NCI-H2227 treated with DMSO at 0.1 percent for 48 hours (cell line): ENCODE measurements around the gene RIC3.

ENCODE experiments used
- DNase-seq: peaks from one replicate; lab custom pipeline; 2025; lab: John Stamatoyannopoulos, UW

Gene RIC3

GRCh38 chr11:8067567-8067928, 101.3 kb downstream of the RIC3 start:
- no peak for DNase-seq

- no peak for DNase-seq
These were observed 101.8 kb downstream of the RIC3 start for GRCh38 chr11:8066911-8067455.

GRCh38 chr11:8066036-8066910, 102.6 kb downstream of the RIC3 start:
- DNase-seq: no peak

GRCh38 chr11:8065031-8065430, 103.8 kb downstream of the RIC3 start:
- no peak for DNase-seq

GRCh38 chr11:8063324-8063723, 105.5 kb downstream of the RIC3 start:
- no peak for DNase-seq

- no peak for DNase-seq
These were observed 106.0 kb downstream of the RIC3 start for GRCh38 chr11:8062781-8063257.

- no peak for DNase-seq
These were observed 107.0 kb downstream of the RIC3 start for GRCh38 chr11:8061555-8062428.

GRCh38 chr11:8060801-8061554, 107.8 kb downstream of the RIC3 start:
- DNase-seq: no peak

- no peak for DNase-seq
These were observed 108.6 kb downstream of the RIC3 start for GRCh38 chr11:8060146-8060719.

- no peak for DNase-seq
These were observed 109.2 kb downstream of the RIC3 start for GRCh38 chr11:8059571-8060011.

- no peak for DNase-seq
These were observed 109.8 kb downstream of the RIC3 start for GRCh38 chr11:8059030-8059429.

GRCh38 chr11:8058216-8058615, 110.6 kb downstream of the RIC3 start:
- no peak for DNase-seq

GRCh38 chr11:8056810-8057463, 111.9 kb downstream of the RIC3 start:
- DNase-seq: no peak
